Measurements from ENCODE around the gene HOXA5.

The HOXA5 gene

DNA sequence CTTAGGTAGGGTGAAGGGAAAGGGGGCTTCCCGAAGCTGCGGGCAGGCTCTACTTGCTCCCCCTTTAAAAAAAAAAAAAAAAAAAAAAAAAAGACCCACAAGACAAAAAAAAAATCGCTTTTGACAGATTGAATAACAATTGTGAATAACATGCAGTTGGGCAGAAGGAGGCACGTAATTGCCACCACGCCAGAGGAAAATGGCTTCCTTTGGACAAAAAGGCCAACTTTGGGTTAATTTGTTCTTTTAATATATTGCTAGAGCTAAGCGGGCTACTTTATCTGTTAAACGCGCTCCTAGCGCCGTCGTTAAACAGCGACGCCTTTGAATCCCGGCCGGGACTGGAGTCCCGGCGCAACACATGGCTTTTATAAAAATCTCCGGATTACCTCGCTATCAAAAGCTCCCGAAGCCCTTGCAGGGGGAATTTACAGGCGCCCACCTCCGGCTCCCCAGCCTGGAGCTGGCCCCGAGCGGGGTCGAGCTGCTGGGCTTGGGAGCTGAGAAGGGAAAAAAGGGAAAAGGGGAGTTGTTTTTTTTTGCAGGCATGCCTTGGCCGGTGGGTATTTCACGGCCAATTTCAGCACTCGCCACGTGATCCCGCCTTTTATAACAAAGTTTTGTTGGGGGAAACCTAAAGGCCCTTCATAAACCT, 40.3 kb upstream of the HOXA5 start:
- H3K27ac ChIP-seq, result peak overlapping the region in 10 of 21 experiments; percentile 21 to 81 (median 74)
- peak overlapping the region; percentile 16 to 48 (median 41) for H3K4me3 ChIP-seq

DNA sequence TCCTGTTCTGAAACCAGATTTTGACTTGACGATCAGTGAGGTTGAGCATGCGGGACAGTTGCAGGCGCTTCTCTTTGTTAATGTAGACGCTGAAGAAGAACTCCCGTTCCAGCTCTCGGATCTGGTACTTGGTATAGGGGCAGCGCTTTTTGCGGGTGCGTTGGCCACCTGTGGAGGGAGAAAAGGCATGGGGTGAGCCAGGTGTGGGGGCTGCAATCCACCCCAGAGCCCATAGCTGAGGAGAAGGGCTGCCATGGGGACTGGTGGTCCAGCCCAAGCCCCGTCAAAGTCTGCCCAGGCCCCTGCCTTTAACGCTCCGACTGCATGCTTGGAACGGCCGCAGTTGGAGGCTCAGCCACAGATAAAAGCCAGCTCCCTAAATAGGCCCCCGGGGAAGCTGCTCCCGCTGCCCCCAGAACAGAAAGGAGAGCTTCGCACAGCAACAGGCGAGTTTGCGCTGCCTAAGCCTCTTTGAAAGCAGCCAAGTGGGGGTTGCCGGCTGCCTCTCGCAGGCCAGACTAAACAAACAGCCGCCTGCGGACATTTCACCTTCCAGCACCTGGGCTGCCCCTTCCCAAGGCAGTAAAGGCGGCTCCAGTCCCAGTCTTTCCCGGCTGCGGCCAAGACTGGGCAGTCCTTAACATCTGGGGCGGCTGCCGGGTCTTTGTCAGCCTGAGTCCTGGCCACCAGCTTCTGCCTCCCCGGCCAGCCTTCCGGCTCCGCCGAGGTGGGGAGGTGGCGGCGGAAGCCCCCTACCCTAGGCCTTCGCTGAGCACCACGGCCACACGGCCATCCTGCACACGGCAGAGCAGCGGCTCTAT, 39.6 kb upstream of the HOXA5 start:
- H3K27ac ChIP-seq, result peak overlapping the region in 7 of 21 experiments; percentile 27 to 81 (median 74)
- H3K4me3 ChIP-seq, result peak overlapping the region in 4 of 7 experiments; percentile 8 to 48 (median 44)

DNA sequence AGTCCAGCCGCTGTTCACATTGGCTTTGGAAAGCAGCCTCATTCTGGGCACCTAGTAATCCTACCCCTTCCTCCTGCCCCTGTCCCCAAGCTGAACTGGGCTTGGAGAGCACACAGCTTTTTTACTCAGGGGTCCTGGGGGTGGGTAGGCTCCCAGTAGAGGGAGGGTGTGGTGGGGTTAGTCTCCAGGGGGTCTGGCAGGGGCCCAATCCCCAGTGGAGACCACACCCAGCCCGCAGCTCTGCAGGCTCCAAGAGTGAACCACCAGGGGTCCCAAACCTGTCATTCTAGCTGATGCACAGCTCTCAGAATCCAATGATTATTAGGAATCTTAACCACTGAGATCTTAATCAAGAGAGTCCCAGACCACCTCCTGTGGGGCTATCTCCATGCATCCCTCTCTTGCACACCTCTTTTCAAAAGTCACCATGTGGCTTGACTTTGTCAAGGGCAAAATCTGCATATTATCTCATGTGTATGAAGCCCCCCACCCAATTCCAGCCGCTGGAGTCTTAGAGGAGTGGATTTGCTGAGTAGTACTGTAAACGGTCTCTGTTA, 38.9 kb upstream of the HOXA5 start:
- H3K27ac ChIP-seq, result peak overlapping the region in 1 of 21 experiments; percentile 31
- H3K4me3 ChIP-seq, result peak overlapping the region in 1 of 7 experiments; percentile 43

DNA sequence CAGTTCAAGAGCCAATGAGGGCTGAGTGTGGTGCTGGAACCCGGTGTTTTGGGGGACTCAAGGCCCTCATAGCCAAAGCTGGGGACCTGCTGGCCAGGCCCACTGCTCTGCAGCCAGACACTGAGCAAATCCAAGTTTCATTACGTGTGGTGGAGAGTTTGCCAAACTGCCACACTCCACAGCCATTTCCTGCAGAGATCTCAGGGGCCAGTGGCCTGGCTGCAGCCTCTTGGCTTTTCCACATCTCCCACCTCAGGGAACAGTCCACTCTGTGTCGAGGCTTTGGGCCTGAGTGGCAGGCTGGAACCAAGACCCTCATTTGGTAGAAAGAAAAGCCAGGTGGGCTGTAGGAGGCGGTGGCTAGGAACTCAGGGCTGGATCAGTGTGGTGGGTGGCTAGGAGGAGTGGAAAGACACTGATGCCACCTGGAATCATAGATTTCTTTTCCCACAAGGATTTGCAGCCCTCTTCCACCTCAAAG, 38.4 kb upstream of the HOXA5 start:
- H3K27ac ChIP-seq, result peak overlapping the region in 1 of 21 experiments; percentile 31
- no peak overlapping the region for H3K4me3 ChIP-seq

DNA sequence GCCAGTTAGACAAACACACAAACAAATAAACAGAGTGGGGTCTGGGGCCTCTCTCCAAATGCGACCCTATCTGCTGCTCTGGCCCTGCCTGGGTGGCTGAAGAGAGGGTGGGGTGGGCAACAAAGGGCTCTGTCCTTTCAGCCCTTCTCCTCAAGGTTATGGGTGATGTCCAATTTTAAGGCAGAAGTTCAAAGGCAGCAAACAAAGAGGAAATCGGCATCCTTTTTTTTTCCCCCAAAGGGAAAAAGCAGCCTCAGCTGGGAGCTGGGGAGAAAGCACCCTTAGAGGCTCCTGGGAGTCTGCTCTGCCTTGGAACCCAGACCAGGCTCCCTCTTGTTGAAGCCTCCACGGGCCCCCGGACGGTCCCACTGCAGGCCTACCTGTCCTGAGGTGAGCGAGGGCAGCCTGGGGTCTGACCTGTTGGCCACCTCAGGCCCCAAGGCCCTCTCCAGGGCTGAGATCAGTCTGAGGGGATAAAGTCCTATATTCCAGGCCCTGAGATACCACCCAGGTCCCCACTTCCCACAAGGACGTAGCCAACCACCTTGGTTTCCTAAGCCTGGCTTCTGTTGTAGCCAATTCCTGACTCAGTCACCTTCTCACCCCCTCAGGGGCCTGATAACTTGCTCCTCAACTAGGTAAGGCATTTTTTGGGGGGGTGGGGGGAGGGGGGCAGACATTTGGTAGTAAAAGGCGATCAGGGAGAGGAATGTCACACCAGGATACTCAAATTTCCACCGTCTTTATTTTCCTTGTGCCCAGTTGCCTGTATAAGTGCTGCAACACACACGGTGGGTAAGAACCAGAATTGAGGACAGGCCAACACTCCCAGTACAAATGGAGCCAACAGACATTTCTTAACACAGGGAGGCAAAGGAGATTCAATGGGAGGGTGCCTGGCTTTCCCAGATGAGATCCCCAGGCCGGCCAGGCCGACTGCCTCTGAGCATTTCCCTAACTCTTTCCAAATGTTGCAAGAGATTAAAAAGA, 37.2 kb upstream of the HOXA5 start:
- no peak overlapping the region for H3K4me3 ChIP-seq
- H3K27ac ChIP-seq, result peak overlapping the region in 8 of 21 experiments; percentile 38 to 93 (median 54)

DNA sequence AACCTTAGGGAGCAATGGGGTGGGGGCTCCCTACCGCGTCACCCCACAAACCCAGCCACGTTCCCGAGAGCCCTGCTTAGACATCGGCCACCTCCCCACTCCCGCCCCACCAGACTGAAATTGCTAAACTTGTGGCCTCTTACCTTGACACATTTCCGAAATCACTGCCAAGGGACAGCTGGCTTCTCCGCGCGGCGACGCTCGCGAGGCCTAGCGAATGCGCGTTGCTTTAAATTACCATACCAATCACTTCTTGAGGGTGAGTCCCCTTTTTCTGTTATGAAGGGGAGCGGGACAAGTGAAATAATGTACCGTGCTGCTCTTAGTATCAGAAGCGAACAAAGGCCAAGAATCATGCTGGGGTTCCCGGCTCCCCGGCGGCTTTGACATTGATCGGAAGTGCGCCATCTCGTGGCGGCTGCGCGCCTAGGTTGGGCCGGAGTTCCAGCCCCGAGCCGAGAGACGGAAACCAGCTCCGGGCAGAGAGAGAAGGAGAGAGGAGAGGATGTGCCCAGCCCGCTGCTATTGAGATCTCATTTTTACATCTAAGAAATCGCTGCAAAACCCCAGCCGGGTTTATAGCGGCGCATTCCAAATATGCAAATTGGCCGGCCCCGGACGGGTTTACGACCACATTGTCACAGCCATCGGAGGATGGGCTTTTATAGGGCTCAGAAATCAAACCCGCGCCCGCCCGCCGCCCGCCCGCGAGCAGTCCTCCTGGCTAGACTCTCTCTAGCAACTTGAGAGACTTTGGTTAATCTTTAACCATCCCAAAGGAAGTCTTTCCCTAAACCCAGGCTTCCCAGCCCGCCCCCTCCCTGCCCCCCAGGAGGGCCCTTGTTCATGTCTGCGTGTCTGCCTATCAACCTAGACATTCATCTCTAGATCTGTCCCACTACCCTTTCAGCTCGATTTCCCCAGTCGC, 36.3 kb upstream of the HOXA5 start:
- Histone ChIP-seq H3K27ac (peak overlapping the region in 8 of 21 experiments; percentile 52 to 93 (median 66)), H3K4me3 (peak overlapping the region in 2 of 7 experiments; percentile 3 to 25)

DNA sequence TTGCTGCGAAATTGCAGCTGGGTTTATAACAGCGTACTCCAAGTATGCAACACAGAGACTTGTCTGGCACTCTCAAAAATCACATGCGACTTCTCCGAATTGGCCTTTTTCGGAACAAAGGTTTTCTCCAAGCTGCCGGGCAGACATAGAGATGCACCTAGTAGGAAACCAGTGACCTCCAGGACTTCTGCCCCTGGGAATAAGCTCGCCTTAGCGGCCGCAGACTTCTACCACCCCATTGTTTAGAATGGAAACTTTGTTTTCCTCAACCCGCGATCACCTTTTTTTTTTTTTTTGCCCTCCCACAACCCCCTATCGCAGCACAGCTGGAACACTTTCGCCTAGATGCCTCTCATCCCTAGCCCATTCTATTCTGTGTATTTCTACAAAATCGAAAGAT, 35.5 kb upstream of the HOXA5 start:
- H3K4me3 ChIP-seq, result peak overlapping the region in 1 of 7 experiments; percentile 25

DNA sequence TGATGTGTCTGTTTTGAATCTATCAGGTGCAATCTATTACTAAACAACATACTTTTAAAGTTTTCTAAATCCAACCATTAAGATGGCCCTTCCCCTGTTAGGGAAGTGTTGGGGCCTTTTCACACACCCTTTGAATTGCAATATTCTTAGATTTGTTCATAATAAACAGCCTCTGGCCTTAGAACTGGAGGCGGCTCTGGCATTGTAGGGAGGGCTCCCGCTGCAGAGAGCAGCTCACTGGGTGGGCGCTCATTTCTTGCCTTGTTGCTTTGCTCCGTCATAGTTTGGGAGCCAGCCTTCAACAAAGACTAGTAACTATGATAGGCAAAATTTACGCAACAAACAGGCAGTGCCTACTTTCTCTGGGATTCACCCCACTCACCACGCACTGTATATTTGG, 34.9 kb upstream of the HOXA5 start:
- Histone ChIP-seq H3K4me3 (peak overlapping the region in 1 of 7 experiments; percentile 25), H3K27ac (peak overlapping the region in 3 of 21 experiments; percentile 54 to 93 (median 72))

More for the DNA sequence above, 35.5 kb upstream of the HOXA5 start:
- peak overlapping the region in 7 of 21 experiments; percentile 54 to 93 (median 72) for H3K27ac ChIP-seq

DNA sequence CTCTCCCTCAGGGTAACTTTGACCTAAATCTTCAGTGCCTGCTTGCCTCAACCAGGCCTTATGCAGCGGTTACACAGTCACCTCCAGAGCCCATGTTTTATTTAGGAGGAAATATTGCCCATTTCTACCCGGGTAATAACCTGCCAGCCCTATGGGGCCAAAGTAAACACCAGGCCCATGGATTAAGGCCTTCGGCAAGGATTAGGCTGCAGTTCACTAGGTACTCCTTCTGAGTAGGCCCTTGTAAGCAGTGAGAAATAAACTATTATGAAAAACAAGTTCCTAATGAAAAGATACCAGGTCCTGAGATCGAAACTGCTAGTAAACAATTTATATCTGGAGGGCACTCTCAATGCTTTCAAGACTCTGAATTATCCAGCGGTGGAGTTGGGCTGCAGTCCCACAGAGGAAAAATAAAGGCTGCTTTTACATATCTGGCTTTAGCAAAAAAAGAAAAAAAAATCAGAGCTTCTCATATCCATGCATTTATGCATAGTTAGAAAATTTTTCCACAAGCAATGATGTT, 34.4 kb upstream of the HOXA5 start:
- Histone ChIP-seq H3K4me3 (peak overlapping the region in 1 of 7 experiments; percentile 4), H3K27ac (peak overlapping the region in 7 of 21 experiments; percentile 39 to 97 (median 84))

DNA sequence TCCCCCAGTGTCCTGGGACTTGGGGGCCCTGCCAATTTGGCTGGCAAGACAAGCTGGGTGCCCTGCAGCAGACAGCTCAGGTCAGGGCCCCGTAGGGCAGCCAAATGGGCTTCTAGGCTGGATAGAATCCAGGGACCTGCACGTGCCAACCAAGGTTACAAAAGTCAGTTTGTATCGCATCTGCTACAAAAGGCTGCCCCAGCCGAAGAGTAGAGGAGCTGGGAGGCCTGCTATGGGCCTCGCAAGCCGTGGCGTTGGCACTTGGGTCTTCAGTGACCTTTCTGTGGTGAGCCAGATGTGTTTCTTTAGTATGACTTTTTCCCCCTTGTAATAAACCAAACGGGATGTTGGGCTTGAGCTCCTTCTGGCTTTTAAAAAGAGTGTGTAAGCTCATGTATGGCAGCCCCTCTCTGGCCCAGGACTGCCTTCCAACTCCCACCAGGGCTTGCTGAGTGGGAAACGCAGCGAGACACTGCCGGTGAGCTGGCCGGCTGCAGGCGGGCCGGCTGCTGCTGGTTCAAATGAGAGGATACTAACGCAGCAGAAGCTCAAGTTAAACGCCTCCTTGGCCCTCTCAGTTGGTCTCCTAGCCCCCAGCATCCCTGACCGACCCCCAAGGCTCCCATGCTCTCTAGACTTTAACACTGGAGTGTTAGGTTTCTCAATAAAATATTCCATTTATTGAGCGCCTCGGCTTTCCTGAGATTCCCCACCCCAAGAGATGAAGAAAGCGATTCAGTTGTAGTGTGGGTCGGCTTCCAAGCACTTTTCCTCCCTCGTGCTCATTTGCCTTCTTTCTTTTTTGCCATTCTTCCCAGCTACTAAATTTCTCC, 33.7 kb upstream of the HOXA5 start:
- H3K4me3 ChIP-seq, result peak overlapping the region in 1 of 7 experiments; percentile 4
- peak overlapping the region in 7 of 21 experiments; percentile 39 to 97 (median 84) for H3K27ac ChIP-seq

DNA sequence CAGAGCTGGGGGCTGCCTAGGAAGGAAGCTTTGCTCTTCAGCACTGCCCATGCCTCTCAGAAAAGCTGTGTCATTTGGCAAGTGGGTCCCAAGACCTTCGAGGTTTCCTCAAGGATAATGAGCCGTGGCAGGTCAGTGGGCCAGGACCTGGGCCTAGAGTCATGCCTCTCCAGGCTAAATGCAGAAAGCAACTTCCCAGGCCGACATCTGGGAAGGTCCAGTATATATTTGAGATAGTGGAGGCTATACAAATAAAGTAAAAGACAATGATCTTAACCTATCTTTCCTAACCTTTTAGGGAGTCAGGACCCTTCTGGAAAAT, 33.0 kb upstream of the HOXA5 start:
- H3K4me3 ChIP-seq, result no peak overlapping the region

DNA sequence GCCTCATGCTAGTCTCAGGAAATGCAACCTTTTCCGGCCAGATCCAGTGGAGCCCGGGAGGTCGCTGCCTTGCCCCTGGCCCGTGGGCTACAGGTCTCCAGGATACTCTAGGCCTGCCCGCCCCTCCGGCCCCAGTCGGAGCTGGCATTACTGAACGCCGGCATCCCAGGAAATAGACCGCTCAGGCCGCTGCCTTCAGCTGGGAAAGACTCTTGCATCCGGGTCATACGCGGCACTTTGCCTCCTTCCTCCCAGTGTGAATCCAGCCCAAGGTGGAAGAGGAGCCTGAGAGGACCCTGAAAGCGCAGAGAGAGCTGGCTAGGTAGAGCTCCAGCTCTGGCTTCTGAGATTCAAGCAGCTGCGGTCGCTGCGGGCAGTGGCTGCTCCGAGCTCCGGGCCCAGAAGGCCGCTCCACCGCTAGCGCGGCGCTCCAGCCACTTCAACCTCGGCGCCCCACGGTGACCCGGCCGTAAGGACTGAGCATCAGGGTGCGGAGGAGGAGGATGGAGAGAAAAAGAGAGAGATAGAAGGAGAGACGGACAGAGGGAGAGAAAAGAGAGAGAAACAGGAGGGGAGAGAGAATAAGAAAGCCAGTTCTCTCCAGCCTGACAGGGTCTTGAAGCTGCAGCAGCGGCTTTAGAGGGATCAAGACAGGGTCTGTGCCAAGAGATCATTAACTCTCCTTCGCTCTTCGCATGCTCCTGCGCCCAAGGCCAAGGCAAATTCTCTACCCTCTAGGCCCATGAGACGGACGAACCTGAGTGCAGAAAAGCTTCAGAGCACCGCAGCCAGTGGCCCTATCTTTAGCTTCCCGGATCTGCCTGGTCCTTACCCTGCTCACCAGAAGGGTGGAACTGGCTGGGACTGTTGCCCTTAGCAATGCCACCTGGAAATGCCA, 32.4 kb upstream of the HOXA5 start:
- Histone ChIP-seq H3K4me3 (peak overlapping the region in 1 of 7 experiments; percentile 13), H3K27ac (peak overlapping the region in 8 of 21 experiments; percentile 26 to 97 (median 84))

More for the DNA sequence above, 33.0 kb upstream of the HOXA5 start:
- peak overlapping the region in 7 of 21 experiments; percentile 39 to 97 (median 84) for H3K27ac ChIP-seq

DNA sequence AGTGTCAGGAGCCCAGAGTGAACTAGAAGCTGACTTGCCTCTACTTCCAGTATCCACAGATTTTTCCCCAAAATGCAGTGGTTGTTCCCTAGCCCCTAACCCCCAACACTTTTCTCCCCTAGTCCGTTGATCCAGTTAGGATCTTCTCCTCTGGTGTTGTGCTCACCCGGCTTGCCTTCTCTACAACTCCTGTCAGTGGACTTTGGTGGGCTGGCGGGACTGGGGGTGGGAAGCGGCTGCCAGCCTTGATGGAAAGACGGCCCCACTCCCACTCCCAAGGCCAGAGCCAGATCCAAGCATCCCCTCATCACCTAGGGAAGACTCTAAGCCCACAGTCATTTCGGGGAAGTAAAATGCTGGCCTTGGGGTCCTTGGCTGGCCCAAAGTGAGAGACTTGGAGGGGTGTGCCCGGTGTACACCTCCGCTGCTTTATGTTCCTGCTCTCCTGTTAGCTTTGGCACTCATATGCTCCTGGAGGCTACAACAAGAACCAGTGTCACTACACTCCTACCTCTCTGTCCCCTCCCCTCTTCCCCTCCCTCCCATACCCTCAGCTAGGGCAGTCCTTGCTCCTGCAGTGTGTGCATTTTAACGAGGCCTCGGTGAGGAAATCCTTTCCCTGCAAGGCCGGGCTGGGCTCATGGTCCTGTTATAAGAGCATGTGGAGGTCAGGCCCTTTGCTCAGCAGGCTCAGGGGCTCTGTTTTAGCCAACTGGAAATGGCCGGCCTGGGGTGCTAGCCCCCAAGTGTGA, 31.6 kb upstream of the HOXA5 start:
- peak overlapping the region in 1 of 7 experiments; percentile 44 for H3K4me3 ChIP-seq
- H3K27ac ChIP-seq, result peak overlapping the region in 8 of 21 experiments; percentile 26 to 97 (median 84)

DNA sequence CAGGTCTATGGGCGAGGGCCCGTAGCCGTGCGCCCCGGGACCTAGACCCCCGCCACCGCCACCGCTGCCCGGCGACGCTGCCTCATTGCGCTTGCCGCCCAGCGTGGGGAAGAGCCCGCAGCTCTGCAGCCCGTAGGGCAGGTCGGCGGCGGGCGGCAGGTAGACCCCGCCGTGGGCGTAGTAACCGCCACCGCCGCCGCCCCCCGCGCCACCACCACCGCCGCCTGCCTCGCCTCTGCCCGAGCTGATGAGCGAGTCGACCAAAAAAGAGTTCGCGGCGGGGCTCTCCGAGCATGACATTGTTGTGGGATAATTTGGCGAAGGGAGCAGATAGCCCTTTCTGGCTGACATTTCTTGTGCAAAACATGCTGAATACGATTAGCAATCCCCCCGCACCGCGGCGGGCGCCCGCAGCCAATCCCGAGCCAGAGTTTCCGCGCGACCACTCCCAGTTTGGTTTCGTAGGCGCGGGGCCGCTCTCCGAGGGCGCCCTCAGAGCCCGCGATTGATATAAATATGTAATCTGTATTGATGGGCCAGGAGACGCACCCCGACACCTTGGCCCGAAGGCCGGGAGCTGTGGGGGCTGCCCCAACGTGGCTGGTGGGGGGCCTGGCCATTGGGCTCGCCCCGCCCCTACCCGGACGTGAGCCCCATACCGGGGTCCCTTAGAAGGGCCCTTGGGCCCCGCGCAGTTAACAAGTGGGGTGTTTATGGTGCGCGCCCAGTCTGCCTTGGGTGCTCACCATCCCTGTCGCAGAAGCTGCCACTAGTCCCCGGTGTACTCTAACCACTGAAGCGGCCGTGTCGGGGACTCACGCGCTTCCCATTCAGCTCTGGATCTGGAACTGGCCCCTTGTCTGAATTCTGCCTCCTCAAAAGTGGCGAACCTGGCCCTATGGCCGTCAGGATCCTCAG, 30.7 kb upstream of the HOXA5 start, which contains the start of gene HOXA10:
TSS of gene HOXA10 (minus strand) at position 365 of the 918 bp plus-strand sequence. CDS start at position 351, 14 bp downstream.
- Histone ChIP-seq H3K27ac (peak within 1 kb of the TSS in 15 of 21 experiments; percentile 0 to 97 (median 70)), H3K4me3 (peak within 1 kb of the TSS; percentile 37 to 49 (median 45))
